Activated CD8-positive, alpha-beta memory T cell treated with anti-CD3 and anti-CD28 coated beads, Interleukin-2, amount 10 ng/mL, durations not matched to agents 7 days and 5 days (primary cell): ENCODE data around the gene NHERF2. TPM values are rescaled to one million over a fixed set of nuclear protein-coding genes. Genes with fewer than 3 reads are reported as not detected.

Source experiments
- ATAC-seq: fragments of 150-1000 bp; cut with Tn5 transposase; one replicate; pipeline ENCODE4 v1.10.0; 2021; ENCODE audit warnings: moderate library complexity
- CTCF ChIA-PET: fragments of 350-600 bp; sonication (Branson Sonifier 250); formaldehyde crosslinking; loops from one replicate; lab custom pipeline; 2021; ENCODE audit warnings: antibody characterized with exemption; lab: Charles Lee
- DNase-seq: peaks from one replicate; pipeline ENCODE4 v3.0.0-alpha.2; 2020
- H3K27ac Mint-ChIP-seq: one replicate; pipeline ENCODE4 v1.8.0; 2021; ENCODE audit warnings: mild to moderate bottlenecking, mixed read lengths
- H3K27me3 Mint-ChIP-seq: one replicate; pipeline ENCODE4 v1.8.0; 2021; ENCODE audit warnings: mixed read lengths
- H3K36me3 Mint-ChIP-seq: one replicate; pipeline ENCODE4 v1.8.0; 2021; ENCODE audit warnings: mild to moderate bottlenecking, mixed read lengths
- H3K4me1 Mint-ChIP-seq: one replicate; pipeline ENCODE4 v1.8.0; 2021; ENCODE audit warnings: mixed read lengths
- H3K4me3 Mint-ChIP-seq: one replicate; pipeline ENCODE4 v1.8.0; 2021; ENCODE audit warnings: mild to moderate bottlenecking, moderate library complexity, mixed read lengths
- H3K9me3 Mint-ChIP-seq: one replicate; pipeline ENCODE4 v1.8.0; 2022; ENCODE audit warnings: low read depth, mixed read lengths
- total RNA-seq, 2 experiments: library from RNA; stranded (reverse); gene quantifications; one replicate each; pipeline ENCODE4 v1.2.3, GENCODE V29; 2021

NHERF2 gene
- total RNA-seq, 2 experiments from 2014 or later = 1.3 to 2.2 TPM

DNA sequence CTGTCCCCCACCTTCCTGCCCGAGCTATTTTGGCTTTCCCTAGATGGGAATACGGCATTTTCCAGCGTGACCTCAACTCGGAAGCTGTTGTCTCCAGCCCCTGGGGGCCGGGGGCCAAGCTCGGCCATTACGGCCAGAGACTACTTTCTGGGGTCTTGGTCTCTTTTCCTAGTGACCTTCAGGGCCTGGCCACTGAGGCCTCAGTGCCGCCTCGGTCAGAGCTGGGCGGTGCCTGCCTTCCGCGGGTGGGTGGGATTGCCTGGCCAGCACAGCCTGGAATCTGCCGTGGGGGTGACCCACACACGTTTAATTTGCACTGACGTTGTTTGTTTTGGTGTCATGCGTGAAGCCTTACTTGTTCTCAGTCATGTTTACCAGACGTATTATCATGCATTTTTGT is 50.3 kb downstream of the NHERF2 start:
- H3K4me3 Mint-ChIP-seq = no peak overlapping the region
- CTCF ChIA-PET = no interaction called here
- no peaks in the 10 kb centered on the region for H3K4me1 Mint-ChIP-seq
- DNase-seq (no peak), ATAC-seq (no peak)
- no peaks in the 10 kb centered on the region for H3K27me3 Mint-ChIP-seq
- H3K27ac Mint-ChIP-seq = no peak overlapping the region
- H3K36me3 Mint-ChIP-seq = no peaks in the 10 kb centered on the region
- H3K9me3 Mint-ChIP-seq = no peaks in the 10 kb centered on the region

DNA sequence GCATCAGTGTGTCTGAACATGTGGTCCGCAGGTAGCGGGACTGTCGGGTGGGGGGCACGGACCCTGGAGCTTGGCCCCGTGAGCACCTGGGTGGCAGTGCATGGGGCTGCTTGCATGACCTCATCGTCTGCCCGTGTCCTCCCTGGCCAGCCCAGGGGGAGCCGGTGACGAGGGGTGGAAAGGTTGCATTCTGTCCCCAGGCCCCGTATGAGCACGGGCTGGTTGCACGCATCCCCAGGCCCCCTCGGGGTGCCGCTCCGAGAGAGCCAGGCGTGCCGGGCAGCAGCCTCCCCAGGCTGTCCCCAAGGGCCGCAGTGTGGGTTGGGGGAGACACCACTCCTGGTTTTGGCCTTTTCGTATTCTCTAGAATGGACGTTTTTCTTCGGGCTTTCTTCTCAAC is 51.0 kb downstream of the NHERF2 start:
- H3K27ac Mint-ChIP-seq = no peak overlapping the region
- no peak for ATAC-seq
- H3K36me3 Mint-ChIP-seq = no peaks in the 10 kb centered on the region
- H3K9me3 Mint-ChIP-seq = no peaks in the 10 kb centered on the region
- DNase-seq = no peak
- CTCF ChIA-PET = no interaction called here
- no peak overlapping the region for H3K4me3 Mint-ChIP-seq
- H3K27me3 Mint-ChIP-seq = no peaks in the 10 kb centered on the region
- no peaks in the 10 kb centered on the region for H3K4me1 Mint-ChIP-seq

DNA sequence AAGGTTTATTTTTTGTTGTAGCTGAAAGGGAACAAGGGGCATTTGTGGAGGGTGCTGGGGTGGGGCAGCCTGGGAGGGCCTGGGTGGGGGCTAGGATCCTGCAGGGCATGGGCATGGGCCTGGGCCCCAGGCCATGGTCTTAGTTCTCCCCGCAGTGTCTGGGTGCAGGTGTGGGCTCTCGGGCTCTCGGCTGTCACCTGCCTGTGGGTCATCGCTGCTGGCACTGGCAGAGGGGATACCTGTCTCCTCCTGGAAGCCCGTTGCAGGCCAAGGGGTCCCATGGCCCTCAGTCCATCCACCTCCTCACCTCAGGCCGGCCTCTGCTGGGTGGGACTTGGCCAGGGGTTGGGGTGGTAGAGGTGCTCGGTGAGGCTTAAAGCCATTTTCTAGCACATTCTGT is 51.4 kb downstream of the NHERF2 start:
- H3K27me3 Mint-ChIP-seq = no peaks in the 10 kb centered on the region
- H3K4me3 Mint-ChIP-seq = no peak overlapping the region
- no peak overlapping the region for H3K27ac Mint-ChIP-seq
- H3K9me3 Mint-ChIP-seq = no peaks in the 10 kb centered on the region
- ATAC-seq = no peak
- CTCF ChIA-PET = no interaction called here
- H3K36me3 Mint-ChIP-seq = no peaks in the 10 kb centered on the region
- DNase-seq = no peak
- H3K4me1 Mint-ChIP-seq = no peaks in the 10 kb centered on the region

DNA sequence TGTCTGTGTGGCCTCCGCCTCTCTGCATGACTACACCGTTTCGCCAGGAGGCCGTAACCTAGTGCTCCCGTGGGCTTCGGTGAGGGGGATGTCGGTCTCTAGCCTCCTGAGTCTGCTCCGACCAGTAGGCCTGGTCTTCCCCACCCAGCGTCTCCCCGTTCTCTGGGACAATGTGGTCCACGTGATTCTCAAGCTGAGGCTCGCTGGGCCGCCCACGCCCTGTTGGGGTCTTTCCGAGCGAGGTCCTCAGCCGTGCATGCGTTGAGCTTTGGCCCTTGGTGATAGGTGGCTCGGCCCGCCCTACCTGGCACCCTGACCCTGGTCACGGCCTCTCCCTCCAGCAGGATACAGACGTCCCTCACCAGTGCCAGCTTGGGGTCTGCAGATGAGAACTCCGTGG is 52.0 kb downstream of the NHERF2 start:
- ATAC-seq (no peak), DNase-seq (no peak)
- no peaks in the 10 kb centered on the region for H3K9me3 Mint-ChIP-seq
- CTCF ChIA-PET = no interaction called here
- H3K27ac Mint-ChIP-seq = no peak overlapping the region
- no peak overlapping the region for H3K4me3 Mint-ChIP-seq
- no peaks in the 10 kb centered on the region for H3K27me3 Mint-ChIP-seq
- no peaks in the 10 kb centered on the region for H3K4me1 Mint-ChIP-seq
- no peaks in the 10 kb centered on the region for H3K36me3 Mint-ChIP-seq

DNA sequence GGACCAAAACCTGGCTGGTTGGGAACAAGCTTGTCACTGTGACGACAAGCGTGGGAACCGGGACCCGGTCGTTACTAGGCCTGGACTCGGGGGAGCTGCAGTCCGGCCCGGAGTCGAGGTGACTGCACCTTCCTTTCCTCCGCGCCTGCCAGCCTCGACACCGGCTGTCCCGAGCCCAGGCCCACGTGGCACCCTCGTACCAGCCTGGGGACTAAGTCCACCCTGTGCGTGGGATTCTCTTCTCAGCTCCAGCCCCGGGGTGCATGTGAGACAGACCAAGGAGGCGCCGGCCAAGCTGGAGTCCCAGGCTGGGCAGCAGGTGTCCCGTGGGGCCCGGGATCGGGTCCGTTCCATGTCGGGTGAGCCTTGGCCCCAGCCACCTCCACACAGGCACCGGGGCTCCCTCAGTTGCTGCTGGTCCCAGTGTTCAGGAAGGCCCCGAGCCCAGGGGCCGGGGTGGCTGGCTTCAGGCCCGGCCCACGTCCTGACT is 52.7 kb downstream of the NHERF2 start:
- ATAC-seq = no peak
- no peaks in the 10 kb centered on the region for H3K4me1 Mint-ChIP-seq
- H3K4me3 Mint-ChIP-seq = no peak overlapping the region
- H3K9me3 Mint-ChIP-seq = no peaks in the 10 kb centered on the region
- no peak overlapping the region for H3K27ac Mint-ChIP-seq
- H3K36me3 Mint-ChIP-seq = no peaks in the 10 kb centered on the region
- CTCF ChIA-PET = no interaction called here
- DNase-seq = no peak
- H3K27me3 Mint-ChIP-seq = no peaks in the 10 kb centered on the region

DNA sequence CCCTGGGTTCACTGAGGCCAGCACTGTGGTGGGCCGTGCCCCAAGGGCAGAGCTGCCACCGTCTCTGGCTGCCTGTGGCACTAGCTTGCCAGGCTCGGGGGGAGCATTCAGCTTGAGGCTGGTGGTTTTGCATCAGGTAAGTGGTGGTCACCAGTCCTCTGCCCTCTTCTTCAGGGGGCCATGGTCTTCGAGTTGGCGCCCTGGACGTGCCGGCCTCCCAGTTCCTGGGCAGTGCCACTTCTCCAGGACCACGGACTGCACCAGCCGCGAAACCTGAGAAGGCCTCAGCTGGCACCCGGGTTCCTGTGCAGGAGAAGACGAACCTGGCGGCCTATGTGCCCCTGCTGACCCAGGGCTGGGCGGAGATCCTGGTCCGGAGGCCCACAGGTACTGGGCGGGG is 53.3 kb downstream of the NHERF2 start:
- no peaks in the 10 kb centered on the region for H3K36me3 Mint-ChIP-seq
- no peak for DNase-seq
- H3K4me1 Mint-ChIP-seq = no peaks in the 10 kb centered on the region
- H3K27me3 Mint-ChIP-seq = no peaks in the 10 kb centered on the region
- no peak overlapping the region for H3K4me3 Mint-ChIP-seq
- no peak for ATAC-seq
- no peaks in the 10 kb centered on the region for H3K9me3 Mint-ChIP-seq
- CTCF ChIA-PET = no interaction called here
- no peak overlapping the region for H3K27ac Mint-ChIP-seq

DNA sequence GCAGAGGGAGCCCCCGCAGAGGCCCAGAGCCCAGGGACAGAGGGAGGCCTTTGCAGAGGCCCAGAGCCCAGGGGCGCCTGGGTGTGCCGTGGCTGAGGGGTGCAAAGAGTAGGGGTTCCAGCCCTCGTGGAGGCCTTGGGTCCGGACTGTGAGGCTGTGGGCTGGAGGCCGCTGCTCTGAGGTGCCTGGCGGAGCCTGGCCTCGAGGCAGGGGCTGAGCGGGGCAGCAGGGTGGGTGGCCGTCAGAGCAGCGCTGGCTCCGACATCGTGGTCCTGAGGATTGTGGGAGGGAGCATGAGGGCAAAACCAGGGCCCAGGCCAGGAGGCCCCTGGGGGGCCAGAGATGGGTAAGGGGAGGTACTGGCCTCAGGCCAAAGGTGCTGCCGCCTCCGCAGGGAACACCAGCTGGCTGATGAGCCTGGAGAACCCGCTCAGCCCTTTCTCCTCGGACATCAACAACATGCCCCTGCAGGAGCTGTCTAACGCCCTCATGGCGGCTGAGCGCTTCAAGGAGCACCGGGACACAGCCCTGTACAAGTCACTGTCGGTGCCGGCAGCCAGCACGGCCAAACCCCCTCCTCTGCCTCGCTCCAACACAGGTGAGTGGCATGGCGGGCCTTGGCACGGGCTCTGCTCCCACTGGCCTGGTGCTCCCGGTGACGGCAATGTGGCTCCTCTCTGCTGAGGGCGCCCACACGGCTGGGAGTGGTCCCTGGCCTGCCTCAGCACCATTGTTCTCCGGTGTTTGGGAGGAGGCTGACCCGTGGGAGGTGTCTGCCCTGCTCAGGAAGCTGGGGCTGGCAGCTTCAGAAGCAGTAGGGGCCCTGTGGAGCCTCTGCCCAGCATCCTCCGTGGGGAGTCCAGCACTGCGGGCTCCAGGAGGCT is 54.7 kb downstream of the NHERF2 start:
- Mint-ChIP-seq H3K4me3 (no peak overlapping the region), H3K36me3 (no peaks in the 10 kb centered on the region), H3K27ac (no peak overlapping the region), H3K4me1 (no peaks in the 10 kb centered on the region), H3K27me3 (no peaks in the 10 kb centered on the region), H3K9me3 (no peaks in the 10 kb centered on the region)
- CTCF ChIA-PET = no interaction called here
- no peak for DNase-seq
- ATAC-seq = no peak

DNA sequence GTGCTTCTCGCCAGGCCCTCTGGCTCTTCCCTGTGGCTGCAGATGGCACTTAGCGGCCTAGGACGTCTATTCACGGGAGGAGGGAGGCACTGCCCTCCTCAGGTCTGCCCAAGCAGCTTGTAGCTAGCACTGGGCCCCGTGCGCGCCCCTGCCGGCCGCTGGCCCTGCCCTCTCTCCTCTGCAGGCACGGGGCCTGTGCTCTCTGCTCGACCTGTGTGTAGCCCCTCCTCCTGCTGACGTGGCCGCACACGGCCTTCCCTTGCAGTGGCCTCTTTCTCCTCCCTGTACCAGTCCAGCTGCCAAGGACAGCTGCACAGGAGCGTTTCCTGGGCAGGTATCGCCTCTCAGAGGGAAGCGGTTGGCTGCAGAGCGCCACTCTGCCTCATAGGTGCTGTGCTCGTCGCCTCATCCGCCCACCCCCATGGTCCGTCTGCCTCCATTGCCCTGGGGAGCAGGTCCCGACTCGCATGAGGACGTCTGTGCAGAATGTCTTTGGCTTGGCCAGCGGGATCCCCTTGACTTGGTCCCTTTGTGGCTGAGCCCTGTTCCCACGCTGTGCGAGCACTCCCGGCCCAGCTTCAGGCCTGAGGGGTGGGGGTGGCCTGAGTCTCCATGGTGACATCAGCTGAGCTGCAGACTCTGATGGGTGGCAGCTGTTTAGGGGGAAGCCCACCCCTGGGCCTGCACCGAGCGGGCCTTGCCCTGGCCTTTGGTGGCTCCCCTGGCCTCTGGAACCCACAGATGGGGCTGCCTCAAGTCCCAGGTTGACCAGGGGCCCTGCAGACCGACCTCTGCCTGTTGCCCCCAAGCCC is 55.7 kb downstream of the NHERF2 start:
- H3K36me3 Mint-ChIP-seq = no peaks in the 10 kb centered on the region
- CTCF ChIA-PET = no interaction called here

DNA sequence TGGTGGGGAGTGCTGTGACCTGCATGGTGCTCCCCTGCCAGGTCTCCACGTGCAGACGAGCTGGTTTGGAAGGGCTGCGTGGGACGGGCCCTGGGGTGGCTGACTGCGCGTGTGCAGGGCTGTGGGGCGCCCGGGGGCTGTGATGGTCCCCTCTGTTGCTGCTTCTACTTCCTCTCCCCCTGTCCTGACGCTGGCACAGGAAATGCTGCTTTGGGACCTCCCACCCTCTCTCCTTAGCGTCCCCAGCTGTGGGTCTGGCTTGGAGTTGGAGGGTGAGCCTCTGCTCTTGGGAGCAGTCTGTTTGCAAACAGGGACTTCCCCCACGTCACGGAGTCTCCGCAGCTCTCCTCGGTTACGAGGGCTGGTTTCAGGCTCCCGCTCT is 56.3 kb downstream of the NHERF2 start:
- CTCF ChIA-PET = no interaction called here
- Mint-ChIP-seq H3K27ac (no peak overlapping the region), H3K27me3 (no peaks in the 10 kb centered on the region)

More for the DNA sequence above, 55.7 kb downstream of the NHERF2 start:
- Mint-ChIP-seq H3K4me3 (no peak overlapping the region), H3K27me3 (no peaks in the 10 kb centered on the region), H3K4me1 (no peaks in the 10 kb centered on the region), H3K9me3 (no peaks in the 10 kb centered on the region), H3K27ac (no peak overlapping the region)
- DNase-seq (no peak), ATAC-seq (no peak)

DNA sequence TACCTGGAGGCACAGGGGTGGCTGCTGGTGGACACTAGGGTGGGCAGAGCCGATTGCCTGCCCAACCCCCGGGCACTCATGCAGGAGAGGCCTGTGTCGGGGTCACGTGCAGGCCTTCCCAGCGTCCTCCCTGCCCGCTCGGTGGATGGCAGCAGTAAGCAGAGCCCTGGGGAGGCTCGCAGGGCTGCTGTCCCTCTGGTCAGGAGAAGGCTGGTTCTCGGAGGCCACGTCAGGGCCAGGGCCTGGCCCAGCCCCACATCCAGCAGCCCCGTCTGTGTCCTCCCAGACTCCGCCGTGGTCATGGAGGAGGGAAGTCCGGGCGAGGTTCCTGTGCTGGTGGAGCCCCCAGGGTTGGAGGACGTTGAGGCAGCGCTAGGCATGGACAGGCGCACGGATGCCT is 56.7 kb downstream of the NHERF2 start:
- Mint-ChIP-seq H3K27ac (no peak overlapping the region), H3K4me1 (no peaks in the 10 kb centered on the region), H3K9me3 (no peaks in the 10 kb centered on the region), H3K36me3 (no peaks in the 10 kb centered on the region), H3K4me3 (no peak overlapping the region), H3K27me3 (no peaks in the 10 kb centered on the region)
- CTCF ChIA-PET = no interaction called here
- no peak for ATAC-seq
- DNase-seq = no peak

More for the DNA sequence above, 56.3 kb downstream of the NHERF2 start:
- Mint-ChIP-seq H3K4me1 (no peaks in the 10 kb centered on the region), H3K9me3 (no peaks in the 10 kb centered on the region), H3K36me3 (no peaks in the 10 kb centered on the region), H3K4me3 (no peak overlapping the region)
- DNase-seq = no peak
- ATAC-seq = no peak

DNA sequence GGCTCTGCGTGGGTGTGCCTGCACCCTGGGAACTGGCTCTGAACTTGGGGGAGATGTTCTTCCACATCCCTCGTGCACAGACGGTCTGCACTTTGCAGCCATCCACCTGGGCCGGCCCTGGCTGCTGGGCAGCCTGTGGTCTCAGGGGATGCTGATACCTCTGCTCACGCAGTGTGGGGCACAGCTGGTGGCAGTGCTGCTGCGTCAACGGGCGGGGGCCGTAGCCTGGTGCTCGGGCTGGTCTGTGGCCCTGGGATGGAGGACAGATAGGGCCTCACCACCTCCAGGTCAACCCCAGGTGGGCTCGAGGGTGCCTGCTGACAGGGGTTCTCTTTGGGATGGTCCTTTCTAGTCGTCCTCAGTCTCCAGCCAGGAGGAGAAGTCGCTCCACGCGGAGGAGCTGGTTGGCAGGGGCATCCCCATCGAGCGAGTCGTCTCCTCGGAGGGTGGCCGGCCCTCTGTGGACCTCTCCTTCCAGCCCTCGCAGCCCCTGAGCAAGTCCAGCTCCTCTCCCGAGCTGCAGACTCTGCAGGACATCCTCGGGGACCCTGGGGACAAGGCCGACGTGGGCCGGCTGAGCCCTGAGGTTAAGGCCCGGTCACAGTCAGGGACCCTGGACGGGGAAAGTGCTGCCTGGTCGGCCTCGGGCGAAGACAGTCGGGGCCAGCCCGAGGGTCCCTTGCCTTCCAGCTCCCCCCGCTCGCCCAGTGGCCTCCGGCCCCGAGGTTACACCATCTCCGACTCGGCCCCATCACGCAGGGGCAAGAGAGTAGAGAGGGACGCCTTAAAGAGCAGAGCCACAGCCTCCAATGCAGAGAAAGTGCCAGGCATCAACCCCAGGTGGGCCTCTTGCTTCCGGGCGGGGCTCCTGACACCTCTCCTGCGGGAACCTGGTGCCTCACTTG is 57.4 kb downstream of the NHERF2 start:
- H3K4me3 Mint-ChIP-seq = no peak overlapping the region
- DNase-seq (no peak), ATAC-seq (no peak)
- H3K9me3 Mint-ChIP-seq = no peaks in the 10 kb centered on the region
- no peaks in the 10 kb centered on the region for H3K4me1 Mint-ChIP-seq
- H3K27me3 Mint-ChIP-seq = no peaks in the 10 kb centered on the region
- CTCF ChIA-PET = no interaction called here
- no peaks in the 10 kb centered on the region for H3K36me3 Mint-ChIP-seq
- no peak overlapping the region for H3K27ac Mint-ChIP-seq

DNA sequence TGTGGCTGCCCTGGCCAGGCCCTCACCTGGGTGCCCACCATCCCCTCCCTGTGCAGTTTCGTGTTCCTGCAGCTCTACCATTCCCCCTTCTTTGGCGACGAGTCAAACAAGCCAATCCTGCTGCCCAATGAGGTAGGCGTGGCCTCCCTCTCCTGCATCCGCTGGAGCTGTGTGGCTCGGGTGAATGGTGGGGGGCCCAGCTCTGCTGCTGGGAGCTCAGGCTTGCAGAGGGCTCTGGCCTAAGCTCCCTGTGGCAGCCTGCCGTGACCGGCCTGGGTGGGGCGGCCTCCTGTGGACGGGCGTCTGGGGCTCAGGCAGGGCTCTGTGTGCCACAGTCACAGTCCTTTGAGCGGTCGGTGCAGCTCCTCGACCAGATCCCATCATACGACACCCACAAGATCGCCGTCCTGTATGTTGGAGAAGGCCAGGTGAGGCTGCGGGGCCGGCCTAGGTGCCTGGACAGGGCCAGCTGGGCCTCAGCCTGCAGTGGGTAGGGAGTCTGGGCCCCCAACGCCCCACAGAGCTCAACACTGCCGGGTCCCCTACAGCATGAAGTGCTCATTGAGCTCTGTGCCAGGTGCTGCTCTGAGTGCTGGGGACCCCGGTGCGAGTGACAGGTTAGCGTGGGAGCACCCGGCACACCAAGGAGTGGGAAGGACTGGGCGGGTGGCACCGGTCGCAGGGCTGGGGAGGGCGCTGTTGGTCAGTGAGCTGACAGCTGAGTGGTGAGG is 58.4 kb downstream of the NHERF2 start:
- no peaks in the 10 kb centered on the region for H3K4me1 Mint-ChIP-seq
- H3K27me3 Mint-ChIP-seq = no peaks in the 10 kb centered on the region
- CTCF ChIA-PET = no interaction called here
- H3K4me3 Mint-ChIP-seq = no peak overlapping the region
- H3K27ac Mint-ChIP-seq = no peak overlapping the region
- DNase-seq (no peak), ATAC-seq (no peak)
- H3K36me3 Mint-ChIP-seq = no peaks in the 10 kb centered on the region
- H3K9me3 Mint-ChIP-seq = no peaks in the 10 kb centered on the region

DNA sequence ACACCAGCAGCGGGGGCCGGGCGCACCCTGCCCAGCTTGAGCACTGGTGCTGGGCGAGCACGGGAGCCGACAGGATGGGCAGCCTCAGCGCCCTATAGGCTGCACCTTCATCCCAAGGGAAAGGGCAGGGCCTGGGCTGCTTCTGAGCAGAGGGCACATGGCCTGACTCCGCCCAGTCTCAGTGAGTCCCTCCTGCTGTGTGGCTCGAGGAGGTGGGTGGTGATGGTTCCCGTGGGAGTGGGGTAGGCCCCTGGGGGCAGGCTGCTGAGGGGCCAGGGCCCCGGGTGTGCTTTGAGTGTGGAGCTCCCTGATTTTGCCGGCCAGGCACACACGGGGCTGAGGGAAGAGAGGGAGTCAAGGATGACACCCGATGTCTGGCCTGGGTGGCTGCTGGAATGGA is 59.0 kb downstream of the NHERF2 start:
- Mint-ChIP-seq H3K27me3 (no peaks in the 10 kb centered on the region), H3K36me3 (peaks cover 4% of the 10 kb centered on the region), H3K9me3 (no peaks in the 10 kb centered on the region), H3K4me1 (no peaks in the 10 kb centered on the region), H3K4me3 (no peak overlapping the region), H3K27ac (no peak overlapping the region)
- no peak for DNase-seq
- CTCF ChIA-PET = no interaction called here
- no peak for ATAC-seq
